Left kidney (tissue), 8 donors: ENCODE measurements around the gene ATG9B. TPM values are rescaled to one million over a fixed set of nuclear protein-coding genes. Genes with fewer than 3 reads are reported as not detected.
A peak's percentile ranks its signal among the peaks of the same experiment; 100 is the strongest.

Experiments used
- DNase-seq: peaks from one replicate; pipeline ENCODE4 v3.0.0-alpha.2; 2013
- long read RNA-seq, 8 donors: transcript quantifications; one replicate each; lab custom pipeline, GENCODE V29; 2026
- polyA plus RNA-seq: library from polyadenylated mRNA; unstranded; fragments of 120-200 nt; gene quantifications from one replicate; pipeline ENCODE4 v1.2.1, GENCODE V29; 2013; ENCODE audit not compliant: insufficient read length

The ATG9B gene, protein sequence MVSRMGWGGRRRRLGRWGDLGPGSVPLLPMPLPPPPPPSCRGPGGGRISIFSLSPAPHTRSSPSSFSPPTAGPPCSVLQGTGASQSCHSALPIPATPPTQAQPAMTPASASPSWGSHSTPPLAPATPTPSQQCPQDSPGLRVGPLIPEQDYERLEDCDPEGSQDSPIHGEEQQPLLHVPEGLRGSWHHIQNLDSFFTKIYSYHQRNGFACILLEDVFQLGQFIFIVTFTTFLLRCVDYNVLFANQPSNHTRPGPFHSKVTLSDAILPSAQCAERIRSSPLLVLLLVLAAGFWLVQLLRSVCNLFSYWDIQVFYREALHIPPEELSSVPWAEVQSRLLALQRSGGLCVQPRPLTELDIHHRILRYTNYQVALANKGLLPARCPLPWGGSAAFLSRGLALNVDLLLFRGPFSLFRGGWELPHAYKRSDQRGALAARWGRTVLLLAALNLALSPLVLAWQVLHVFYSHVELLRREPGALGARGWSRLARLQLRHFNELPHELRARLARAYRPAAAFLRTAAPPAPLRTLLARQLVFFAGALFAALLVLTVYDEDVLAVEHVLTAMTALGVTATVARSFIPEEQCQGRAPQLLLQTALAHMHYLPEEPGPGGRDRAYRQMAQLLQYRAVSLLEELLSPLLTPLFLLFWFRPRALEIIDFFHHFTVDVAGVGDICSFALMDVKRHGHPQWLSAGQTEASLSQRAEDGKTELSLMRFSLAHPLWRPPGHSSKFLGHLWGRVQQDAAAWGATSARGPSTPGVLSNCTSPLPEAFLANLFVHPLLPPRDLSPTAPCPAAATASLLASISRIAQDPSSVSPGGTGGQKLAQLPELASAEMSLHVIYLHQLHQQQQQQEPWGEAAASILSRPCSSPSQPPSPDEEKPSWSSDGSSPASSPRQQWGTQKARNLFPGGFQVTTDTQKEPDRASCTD
- polyA plus RNA-seq = 3.0 TPM
- long read RNA-seq, donor 1, partial matches to known transcripts = 0 of 2 reads
- long read RNA-seq, donor 1, other reads (novel, unspliced or antisense) = 0 of 2 reads
- long read RNA-seq, donor 2 = 0 reads
- long read RNA-seq, donor 3 = 0 reads
- long read RNA-seq, donor 4 = 0 reads
- long read RNA-seq, donor 5, partial matches to known transcripts = 13 of 13 reads
- long read RNA-seq, donor 5, other reads (novel, unspliced or antisense) = 0 of 13 reads
- long read RNA-seq, donor 6 = 0 reads
- long read RNA-seq, donor 7 = 0 reads
- long read RNA-seq, donor 8 = 0 reads

DNA sequence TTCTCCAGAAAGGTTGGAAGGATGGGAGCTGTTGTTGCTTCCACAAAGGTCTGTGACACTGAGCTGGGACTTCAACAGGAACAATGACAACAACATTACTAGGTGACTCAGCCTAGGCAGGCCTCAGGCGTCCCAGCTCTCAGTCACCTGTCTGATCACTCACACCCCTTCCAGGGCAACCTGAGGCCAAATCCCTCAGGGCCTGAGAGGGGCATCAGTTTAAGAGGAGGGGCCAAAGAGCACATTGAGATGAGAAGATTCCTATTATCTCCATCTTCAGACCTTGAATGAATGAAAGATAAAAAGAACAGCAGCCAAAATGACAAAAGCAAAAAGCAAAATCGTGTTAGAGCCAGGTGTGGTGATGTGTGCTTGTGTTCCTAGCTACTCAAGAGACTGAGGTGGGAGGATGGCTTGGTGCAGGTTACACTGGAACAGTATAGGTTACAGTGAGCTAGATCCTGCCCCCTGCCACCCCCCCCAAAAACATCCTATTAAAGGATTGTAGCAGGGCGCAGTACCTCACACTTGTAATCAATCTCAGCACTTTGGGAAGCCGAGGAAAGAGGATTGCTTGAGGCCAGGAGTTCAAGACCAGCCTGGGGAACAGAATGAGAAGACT, at the start of gene ATG9B:
ATG9B (minus strand) TSS at position 60 of the 622 bp plus-strand sequence. CDS start 71 bp downstream, outside the sequence.
- DNase-seq = no peak

DNA sequence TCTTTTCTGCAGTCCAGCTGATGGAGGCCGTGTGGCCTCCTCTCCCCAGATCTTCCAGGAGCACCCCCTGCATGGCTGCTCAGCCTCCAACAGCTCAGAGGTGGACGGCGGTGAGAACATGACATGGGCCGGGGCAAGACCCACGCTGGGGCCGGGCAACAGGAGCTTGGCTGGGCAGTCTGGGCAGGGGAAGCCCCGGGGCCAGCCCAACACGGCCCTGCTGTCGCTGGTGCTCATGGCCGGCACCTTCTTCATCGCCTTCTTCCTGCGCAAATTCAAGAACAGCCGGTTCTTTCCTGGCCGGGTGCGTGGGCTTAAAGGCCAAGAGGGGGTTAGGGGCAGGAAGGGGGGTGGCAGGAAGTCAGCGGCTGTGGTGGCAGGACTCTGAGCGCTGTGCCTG, 49.7 kb upstream of the ATG9B start:
- no peak for DNase-seq

DNA sequence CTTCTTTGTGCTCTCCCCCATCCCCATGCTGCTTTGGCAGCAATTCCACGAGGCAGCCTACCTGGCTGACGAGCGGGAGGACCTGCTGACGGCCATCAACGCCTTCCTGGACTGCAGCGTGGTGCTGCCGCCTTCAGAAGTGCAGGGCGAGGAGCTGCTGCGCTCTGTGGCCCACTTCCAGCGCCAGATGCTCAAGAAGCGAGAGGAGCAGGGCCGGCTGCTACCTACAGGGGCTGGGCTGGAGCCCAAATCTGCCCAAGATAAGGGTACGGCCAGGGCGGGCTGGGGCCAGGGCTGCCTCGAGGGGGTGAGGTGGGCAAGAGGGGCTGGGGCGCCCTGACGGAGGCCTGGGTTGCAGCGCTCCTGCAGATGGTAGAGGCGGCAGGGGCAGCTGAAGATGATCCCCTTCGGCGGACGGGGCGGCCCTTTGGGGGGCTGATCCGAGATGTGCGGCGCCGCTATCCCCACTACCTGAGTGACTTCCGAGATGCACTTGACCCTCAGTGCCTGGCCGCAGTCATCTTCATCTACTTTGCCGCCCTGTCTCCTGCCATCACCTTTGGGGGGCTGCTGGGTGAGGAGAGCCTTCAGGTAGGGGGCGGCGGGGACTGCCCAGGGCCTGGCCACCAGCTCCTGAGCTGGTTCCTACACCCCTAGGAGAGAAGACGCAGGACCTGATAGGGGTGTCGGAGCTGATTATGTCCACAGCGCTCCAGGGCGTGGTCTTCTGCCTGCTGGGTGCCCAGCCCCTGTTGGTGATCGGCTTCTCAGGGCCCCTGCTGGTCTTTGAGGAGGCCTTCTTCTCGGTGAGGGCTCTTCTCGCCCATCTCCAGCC, 47.0 kb upstream of the ATG9B start:
- DNase-seq = no peak

DNA sequence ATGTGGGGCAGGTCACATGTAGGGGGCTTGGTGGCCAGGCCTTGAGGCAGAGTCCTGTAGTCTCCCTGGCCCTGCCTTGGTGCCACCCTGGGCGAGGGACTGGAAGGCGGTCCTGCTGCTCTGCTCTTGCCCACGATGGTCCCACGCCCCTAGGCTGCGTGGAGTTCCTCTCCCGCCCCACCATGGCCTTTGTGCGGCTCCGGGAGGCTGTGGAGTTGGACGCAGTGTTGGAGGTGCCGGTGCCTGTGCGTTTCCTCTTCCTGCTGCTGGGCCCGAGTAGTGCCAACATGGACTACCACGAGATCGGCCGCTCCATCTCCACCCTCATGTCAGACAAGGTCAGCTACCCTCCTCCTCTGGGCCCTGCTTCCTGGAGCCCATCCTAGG, 46.3 kb upstream of the ATG9B start:
- no peak for DNase-seq

DNA sequence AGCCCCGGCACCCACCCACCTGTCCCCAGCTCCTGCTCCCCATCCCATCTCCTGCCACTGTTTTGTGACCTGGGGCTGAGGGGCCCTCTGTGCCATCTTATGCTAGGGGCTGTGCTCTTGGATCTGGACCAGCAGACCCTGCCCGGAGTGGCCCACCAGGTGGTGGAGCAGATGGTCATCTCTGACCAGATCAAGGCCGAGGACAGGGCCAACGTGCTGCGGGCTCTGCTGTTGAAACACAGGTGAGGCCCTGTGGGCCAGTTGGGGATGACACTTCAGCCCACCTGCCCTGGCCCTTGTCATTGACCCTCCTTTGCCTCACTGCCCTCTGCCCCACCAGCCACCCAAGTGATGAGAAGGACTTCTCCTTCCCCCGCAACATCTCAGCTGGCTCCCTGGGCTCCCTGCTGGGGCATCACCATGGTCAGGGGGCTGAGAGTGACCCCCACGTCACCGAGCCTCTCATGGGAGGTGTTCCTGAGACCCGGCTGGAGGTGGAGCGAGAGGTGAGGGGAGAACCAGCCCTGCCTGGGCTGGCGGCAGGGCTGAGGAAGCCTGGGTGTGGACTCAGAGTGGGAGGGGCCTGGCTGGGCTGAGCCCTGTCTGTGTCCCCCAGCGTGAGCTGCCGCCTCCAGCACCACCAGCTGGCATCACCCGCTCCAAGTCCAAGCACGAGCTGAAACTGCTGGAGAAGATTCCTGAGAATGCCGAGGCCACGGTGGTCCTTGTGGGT, 45.7 kb upstream of the ATG9B start:
- DNase-seq = no peak

DNA sequence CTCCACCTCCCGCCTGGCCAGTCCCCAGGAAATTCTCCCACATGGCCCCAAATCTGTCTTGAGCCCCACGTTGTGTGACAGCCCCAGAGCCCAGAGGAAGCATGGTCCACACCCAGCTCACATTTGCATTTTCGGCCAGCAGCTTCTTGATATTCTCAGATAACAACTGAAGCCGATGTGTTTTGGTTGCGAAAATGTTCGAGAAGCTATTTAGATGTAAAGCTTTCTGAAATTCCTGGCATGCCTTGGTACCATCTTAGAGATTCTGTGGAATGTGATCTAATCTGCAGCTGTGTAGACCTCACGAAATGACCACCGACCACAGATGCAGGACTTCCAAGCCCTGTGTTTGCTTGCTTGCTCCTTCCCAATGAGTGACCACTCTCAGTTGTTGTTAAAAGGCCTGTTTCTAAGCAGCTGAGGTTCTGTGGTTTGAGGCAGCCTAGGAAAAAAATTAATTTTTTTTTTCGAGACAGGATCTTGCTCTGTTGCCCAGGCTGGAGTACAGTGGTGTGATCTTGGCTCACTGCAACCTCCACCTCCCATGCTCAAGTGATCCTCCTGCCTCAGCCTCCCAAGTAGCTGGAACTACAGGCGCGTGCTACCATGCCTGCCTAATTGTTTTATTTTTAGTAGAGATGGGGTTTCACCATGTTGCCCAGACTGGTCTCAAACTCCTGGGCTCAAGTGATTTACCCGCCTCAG, 43.9 kb upstream of the ATG9B start:
- DNase-seq = no peak

DNA sequence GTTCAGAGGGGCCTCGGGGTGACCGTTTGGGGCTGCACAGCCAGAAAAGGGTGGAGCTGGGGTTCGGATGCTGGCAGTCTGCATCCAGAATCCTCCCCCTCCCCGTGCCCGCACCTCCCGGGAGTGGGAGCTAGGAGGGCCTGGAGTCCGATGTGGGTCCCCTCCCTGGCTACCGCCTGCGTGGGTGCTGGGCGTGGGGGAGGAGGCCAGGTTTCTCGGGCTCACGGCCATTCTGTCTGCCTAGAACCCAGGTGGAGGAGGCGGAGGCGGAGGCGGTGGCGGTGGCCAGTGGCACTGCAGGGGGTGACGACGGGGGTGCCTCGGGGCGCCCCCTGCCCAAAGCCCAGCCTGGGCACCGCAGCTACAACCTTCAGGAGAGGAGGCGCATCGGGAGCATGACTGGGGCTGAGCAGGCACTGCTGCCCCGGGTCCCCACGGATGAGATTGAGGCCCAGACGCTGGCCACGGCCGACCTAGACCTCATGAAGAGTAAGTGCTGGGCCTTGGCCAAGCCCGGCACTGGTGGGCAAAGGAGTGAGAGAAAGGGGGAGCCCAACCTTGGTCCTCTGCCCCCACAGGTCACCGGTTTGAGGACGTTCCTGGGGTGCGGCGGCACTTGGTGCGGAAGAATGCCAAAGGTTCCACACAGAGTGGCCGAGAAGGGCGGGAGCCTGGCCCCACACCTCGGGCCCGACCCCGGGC, 42.1 kb upstream of the ATG9B start:
- DNase-seq = no peak

DNA sequence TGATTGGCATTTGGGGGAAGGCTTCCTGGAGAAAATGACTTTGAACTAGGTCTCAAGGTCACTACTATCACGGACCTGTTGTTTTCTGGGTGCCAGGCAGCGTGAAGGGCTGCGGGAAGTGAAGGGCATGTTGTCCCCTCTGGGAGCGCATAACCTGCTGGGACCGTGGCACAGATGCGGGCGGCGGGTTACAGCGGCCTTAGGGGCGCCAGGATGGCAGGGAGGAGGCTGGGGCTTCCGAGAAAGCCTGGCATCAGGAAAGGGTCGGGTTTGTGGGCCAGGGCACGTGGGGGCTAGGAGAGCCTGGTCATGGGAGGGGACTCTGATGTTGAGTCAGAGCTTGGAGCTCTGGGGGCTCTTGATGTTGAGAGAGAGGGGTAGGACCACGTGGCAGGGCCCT, 41.2 kb upstream of the ATG9B start:
- no peak for DNase-seq

DNA sequence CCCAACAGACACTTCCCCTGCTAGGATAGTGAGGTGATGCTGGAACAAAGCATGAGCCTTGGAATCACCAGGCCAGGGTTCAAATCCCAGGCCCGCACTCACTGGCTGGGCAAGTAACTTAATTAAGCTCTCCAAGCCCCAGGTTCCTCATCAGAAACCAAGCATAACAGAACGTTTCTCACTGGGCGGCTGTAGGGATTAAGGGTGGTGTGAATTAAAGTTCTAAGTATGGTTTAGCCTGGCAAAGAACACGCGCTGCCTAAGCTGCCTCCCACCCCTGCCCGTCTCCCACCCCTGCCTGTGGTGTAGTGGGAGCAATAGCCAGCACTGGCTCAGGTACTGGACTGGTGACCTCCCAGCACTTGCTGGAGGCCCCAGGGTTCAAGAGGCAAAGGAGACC, 40.7 kb upstream of the ATG9B start:
- no peak for DNase-seq

DNA sequence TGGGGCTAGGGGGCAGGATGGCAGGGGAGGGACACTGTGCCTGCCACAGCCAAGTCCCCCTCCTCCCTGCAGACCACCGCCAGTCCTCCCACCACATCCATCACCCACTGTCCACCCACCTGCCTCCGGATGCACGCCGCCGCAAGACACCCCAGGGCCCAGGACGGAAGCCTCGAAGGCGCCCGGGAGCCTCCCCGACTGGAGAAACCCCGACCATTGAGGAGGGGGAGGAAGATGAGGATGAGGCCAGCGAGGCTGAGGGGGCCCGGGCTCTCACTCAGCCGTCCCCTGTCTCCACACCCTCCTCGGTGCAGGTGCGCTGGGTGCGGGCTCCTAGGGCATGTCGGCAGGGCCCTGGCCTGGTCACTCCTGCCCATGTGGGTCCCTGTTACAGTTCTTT, 40.2 kb upstream of the ATG9B start:
- no peak for DNase-seq

DNA sequence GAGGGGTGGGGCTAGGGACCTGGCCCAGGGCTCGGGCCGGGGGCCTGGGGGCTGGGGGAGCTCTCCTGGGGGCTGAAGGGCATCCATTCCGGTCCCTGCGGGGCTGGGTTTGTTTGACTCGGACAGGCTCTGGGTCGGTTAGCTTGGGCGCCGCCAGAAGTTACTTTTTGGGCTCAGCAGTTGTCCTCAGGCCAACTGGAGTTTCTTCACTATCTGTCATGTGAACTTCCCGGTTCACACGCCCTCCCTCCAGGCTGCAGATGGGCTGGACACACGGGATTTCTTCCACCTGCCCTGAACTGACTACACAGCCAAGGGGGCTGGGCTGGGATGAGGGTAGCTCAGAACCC, 38.9 kb upstream of the ATG9B start:
- DNase-seq = no peak

DNA sequence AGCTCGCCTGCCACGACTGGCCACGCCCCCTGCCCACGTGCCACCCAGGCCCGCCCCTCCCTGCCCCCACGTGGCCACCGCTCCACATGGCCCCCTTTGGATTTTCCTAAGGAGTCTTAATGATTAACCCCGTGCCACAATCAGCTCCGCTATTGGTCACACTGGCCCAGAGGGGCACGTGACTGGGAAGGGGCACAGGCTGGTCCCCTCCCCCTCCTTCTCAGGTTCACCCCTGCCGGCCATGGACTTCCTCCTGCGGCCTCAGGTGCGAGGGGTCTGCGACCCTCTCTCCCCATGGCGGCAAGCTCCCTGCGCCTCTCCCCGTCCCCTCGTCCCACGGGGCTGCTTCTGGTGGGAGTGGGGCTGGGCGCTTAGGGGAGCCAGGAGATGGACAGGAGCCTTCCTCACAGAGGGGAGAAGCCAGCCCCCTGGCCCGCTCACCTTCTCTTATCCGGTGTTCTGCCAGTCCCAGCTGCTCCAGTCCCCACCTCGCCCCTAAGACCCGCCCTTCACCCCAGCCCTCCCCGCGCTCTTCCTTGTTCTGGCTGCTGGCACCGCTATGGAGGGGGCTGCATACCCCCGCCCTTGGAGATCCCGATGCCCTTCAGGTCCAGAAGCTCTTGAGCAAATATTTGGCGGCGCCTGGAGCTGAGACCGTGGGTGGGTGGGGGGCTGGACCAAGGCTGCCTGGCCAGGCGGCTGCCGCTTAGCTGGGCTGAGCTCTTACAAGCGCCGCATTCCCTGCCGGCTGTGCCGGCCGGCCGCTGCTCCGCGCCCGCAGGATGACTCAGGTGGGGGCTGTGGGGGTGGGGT, 38.3 kb upstream of the ATG9B start:
- DNase-seq = peak; percentile 77

DNA sequence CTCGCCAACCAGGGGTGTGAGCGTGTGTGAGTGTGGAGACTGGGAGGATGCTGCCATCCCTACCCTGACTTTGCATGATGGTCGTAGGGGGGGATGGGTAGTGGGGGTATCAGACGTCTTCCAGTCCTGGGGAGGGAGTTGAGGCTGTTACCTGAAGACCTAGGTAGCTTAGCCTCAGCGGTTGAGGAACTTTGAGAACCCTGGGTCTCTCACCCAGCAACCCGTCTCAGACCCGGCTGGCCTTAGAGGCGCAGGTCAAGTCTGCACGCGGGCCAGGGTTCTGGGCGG, 37.8 kb upstream of the ATG9B start:
- no peak for DNase-seq

DNA sequence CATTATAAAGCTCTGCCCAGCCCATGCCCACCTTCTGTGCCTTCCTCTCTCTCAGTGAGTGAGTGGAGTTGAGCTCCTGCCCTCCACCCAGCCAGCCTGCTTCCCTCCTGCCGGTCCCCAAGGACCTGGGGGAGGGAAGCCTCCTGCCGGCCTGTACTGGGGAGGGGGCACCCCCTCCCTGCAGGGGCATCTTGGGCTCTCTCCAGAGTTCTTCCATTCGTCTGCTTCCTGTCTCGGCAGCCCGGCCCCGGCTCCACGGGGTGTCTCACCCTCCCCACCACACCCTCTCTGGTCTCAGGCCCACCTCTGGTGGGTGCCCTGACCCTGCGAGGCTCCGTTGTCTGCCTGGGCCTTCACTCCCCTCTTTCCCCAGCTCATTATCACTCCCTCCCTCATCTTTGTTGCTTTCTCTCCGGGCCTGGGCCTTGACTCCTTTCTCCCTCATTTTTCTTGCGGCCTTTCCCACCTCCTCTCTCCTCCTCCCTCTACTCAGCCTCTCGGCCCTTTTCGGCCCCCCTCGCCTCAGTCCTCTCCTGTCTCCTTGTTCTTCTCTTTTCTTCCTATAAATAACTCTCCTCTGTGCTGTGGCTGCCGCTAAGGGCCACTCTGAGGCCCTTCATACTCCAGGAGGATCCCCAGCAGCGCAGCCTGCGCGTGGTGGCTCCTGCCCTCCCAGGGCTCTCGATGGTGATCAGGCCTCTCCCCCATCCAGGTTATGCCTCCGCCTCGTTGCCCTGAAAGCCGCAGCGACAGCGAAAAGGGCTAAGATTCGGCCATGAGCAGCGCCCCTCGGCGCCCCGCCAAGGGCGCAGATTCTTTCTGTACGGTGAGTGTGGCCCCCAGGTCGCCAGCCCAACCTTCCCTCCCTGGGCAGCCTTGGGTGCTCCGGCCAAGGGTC, 37.2 kb upstream of the ATG9B start:
- DNase-seq = no peak

DNA sequence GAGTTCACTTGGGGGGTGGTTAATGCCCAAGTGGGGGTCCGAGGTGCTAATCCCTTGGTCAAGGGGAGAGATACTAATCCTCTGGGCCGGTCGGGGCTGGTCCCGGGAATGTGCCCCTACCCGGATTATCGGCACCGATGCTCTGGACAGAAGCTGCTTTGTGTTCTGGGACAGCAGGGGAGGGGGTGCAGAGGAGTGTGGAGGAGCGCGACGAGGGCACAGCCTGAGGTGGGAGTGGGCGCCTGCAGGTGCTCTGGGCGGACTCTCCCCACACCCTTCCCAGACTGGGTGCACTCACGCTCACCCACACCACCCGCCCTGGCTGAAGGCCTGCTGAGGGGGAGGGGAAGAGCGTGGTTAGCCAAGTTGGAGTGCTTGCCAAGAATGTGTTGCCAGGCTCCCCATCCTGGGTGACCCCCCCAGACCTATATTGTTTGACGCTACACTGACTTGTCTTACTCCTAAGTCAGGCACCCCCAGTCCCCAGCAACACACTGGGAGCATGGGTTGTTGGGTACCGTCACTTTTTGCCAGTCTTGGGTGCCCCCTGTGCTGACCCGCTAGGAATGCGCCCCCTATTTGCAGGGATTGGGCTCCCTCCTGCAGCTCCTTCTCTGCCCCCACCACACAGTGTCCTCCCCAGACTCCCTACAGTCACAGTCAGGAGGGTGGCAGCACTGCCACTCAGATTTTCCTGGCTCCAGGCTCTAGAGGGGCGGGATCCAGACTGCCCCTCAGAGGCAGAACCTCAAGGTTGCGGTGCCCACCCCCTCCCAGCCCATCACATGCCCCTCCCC, 36.3 kb upstream of the ATG9B start:
- DNase-seq = no peak

DNA sequence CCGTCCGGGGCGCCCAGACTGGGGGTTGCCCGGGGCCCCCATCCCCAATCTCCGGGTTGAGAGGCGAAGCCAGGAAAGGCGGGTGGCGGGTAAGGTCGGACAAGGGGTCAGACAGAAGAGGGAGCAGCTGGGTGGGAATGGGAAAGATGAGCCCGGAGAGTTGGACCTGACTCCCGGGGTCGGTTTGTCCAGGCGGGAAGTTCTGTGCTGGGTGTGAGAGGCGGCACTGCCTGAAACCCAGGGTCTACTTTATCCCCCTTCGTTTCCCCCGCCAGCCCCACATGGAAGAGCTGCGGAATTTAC, 35.8 kb upstream of the ATG9B start:
- DNase-seq = no peak
